GM13977 (cell line): ENCODE results near the gene PLEKHS1.

ENCODE experiments used
- DNase-seq: peaks from one replicate; pipeline ENCODE4 v3.0.0; 2012; ENCODE audit warnings: low spot score
- CTCF ChIP-seq: IDR thresholded peaks from 2 replicates; pipeline ENCODE4 v1.5.1; 2012; ENCODE audit warnings: mild to moderate bottlenecking, control low read depth; ENCODE audit not compliant: insufficient read depth; ENCODE audit errors: extremely low read depth, missing control alignments
- in situ Hi-C: fragments of 300-500 bp; cut with MboI; formaldehyde crosslinking; loops from one replicate; pipeline ENCODE4 v1.12.0; 2022; ENCODE audit warnings: low sequenced_read_pairs, low pct_unique_long_range_greater_than_20kb, mixed read lengths, inconsistent platforms; ENCODE audit not compliant: unreplicated experiment

The PLEKHS1 gene

GRCh38 chr10:113718969-113719822, 32.3 kb upstream of the PLEKHS1 start:
- TF ChIP-seq CTCF = no peak
- in situ Hi-C loops = loop anchor here (25.0 kb wide), 1 partner anchor 393 kb away; no protein-coding TSS in a partner anchor
- DNase-seq = no peak

GRCh38 chr10:113720386-113720785, 31.1 kb upstream of the PLEKHS1 start:
- no peak for DNase-seq
- TF ChIP-seq CTCF = no peak
- in situ Hi-C loops = loop anchor here (25.0 kb wide), 1 partner anchor 392 kb away; no protein-coding TSS in a partner anchor

GRCh38 chr10:113732160-113732881, 19.2 kb upstream of the PLEKHS1 start:
- no peak for DNase-seq
- in situ Hi-C loops = no loop called here
- TF ChIP-seq CTCF = no peak

GRCh38 chr10:113732966-113733365, 18.5 kb upstream of the PLEKHS1 start:
- no peak for TF ChIP-seq CTCF
- DNase-seq = no peak
- in situ Hi-C loops = no loop called here

- in situ Hi-C loops = no loop called here
- TF ChIP-seq CTCF = no peak
- DNase-seq = no peak
Observed at GRCh38 chr10:113733635-113734034, 17.8 kb upstream of the PLEKHS1 start.

GRCh38 chr10:113735913-113736312, 15.6 kb upstream of the PLEKHS1 start:
- in situ Hi-C loops = no loop called here
- no peak for TF ChIP-seq CTCF

More at GRCh38 chr10:113735913-113736312, 15.6 kb upstream of the PLEKHS1 start:
- no peak for DNase-seq
